Esophagus muscularis mucosa (tissue), 4 donors: ENCODE data around the gene UBE2J2. TPM values are rescaled to one million over a fixed set of nuclear protein-coding genes. Genes with fewer than 3 reads are reported as not detected.

ENCODE experiments used
- DNase-seq: peaks from one replicate; pipeline ENCODE4 v3.0.0-alpha.2; 2017; ENCODE audit errors: extremely low spot score
- H3K27ac ChIP-seq, 4 donors: fragments of 200-600 bp; sonication (generic); replicated peaks in 1 of 4; 1 replicate in 3 of 4; 2 replicates in 1 of 4; pipeline ENCODE4 v1.5.1; 2016 to 2019; ENCODE audit warnings: mild to moderate bottlenecking in 1 of 4
- H3K27me3 ChIP-seq, 4 donors: fragments of 200-600 bp; sonication (generic); one replicate each; pipeline versions ENCODE4 v1.5.1 to v1.6.0; 2016 to 2019
- H3K36me3 ChIP-seq, 4 donors: fragments of 200-600 bp; sonication (generic); one replicate each; pipeline ENCODE4 v1.5.1; 2016 to 2019
- H3K4me1 ChIP-seq, 4 donors: fragments of 200-600 bp; sonication (generic); one replicate each; pipeline ENCODE4 v1.5.1; 2016 to 2019
- H3K4me3 ChIP-seq, 4 donors: fragments of 200-600 bp; sonication (generic); 1 replicate in 2 of 4; 2 replicates in 2 of 4; pipeline ENCODE4 v1.5.1; 2016 to 2019; ENCODE audit warnings: mild to moderate bottlenecking in 4 of 4, moderate library complexity in 1 of 4
- H3K9me3 ChIP-seq, 4 donors: fragments of 200-600 bp; sonication (generic); 1 replicate in 3 of 4; 2 replicates in 1 of 4; pipeline ENCODE4 v1.5.1; 2016 to 2019
- CTCF ChIP-seq, 3 experiments: fragments of 200-600 bp in 2 of 3; fragments of 450-650 bp in 1 of 3; sonication (generic) in 2 of 3; IDR thresholded peaks; one replicate each; pipeline ENCODE4 v1.5.1; 2017 to 2019; ENCODE audit warnings: antibody characterized with exemption in 3 of 3, mild to moderate bottlenecking in 2 of 3, moderate library complexity in 1 of 3
- EP300 ChIP-seq: sonication (generic); formaldehyde crosslinking; IDR thresholded peaks from one replicate; pipeline ENCODE4 v1.6.1; 2017; ENCODE audit warnings: antibody characterized with exemption
- POLR2A ChIP-seq: fragments of 450-650 bp; IDR thresholded peaks from one replicate; pipeline ENCODE4 v1.6.1; 2017; ENCODE audit warnings: antibody characterized with exemption, moderate library complexity, mild to moderate bottlenecking, low read depth
- POLR2AphosphoS5 ChIP-seq, 2 donors: sonication (generic); formaldehyde crosslinking; IDR thresholded peaks; one replicate each; pipeline ENCODE4 v1.6.1; 2017; ENCODE audit warnings: antibody characterized with exemption in 2 of 2
- WGBS: methylation state at CpG from one replicate; pipeline ENCODE4 v1.1.5; 2018; 5-methylcytosine and 5-hydroxymethylcytosine counted together
- intact Hi-C: fragments of 100-400 bp; cut with DNase I; formaldehyde crosslinking; loops from one replicate; pipeline ENCODE4 v1.15.1; 2023
- total RNA-seq, 4 donors: library from RNA; depleted of rRNA; stranded (reverse); fragments of >200 nt; gene quantifications; one replicate each; pipeline versions ENCODE4 v1.1.0 to v1.2.1, GENCODE V29; 2016

UBE2J2 gene
- total RNA-seq, 4 donors from 2014 or later, result 34.9 to 61.4 (median 49.5) TPM

GRCh38 chr1:1234180-1234808 is 39.4 kb downstream of the UBE2J2 start:
- Histone ChIP-seq H3K27ac (no peak overlapping the region), H3K4me3 (no peak overlapping the region), H3K36me3 (peaks cover 0 to 19% (median 8%) of the 10 kb centered on the region in 4 donors), H3K4me1 (peaks cover 36 to 61% (median 43%) of the 10 kb centered on the region in 4 donors), H3K27me3 (peaks cover 0 to 25% (median 9%) of the 10 kb centered on the region in 4 donors), H3K9me3 (no peaks in the 10 kb centered on the region)
- intact Hi-C loops, result loop anchor here (5.0 kb wide), 2 partner anchors 38 to 112 kb away; partner anchors contain the start of gene UBE2J2
- no peak for TF ChIP-seq POLR2AphosphoS5 (IDR thresholded peaks at IDR 0.05)
- TF ChIP-seq EP300, result no peak
- no peak for TF ChIP-seq CTCF (IDR thresholded peaks at IDR 0.05)
- no peak for TF ChIP-seq POLR2A
- DNase-seq, result no peak
- 94% methylated on average over 22 of the region's 28 CpGs for WGBS

GRCh38 chr1:1233567-1233892 is 40.1 kb downstream of the UBE2J2 start:
- Histone ChIP-seq H3K27ac (no peak overlapping the region), H3K36me3 (peaks cover 0 to 27% (median 13%) of the 10 kb centered on the region in 4 donors), H3K4me1 (peaks cover 40 to 67% (median 50%) of the 10 kb centered on the region in 4 donors), H3K9me3 (no peaks in the 10 kb centered on the region), H3K4me3 (no peak overlapping the region), H3K27me3 (peaks cover 0 to 17% (median 5%) of the 10 kb centered on the region in 4 donors)
- 94% methylated on average over 15 of the region's 15 CpGs for WGBS
- intact Hi-C loops, result loop anchor here (5.0 kb wide), 2 partner anchors 39 to 111 kb away; partner anchors contain the start of gene UBE2J2
- DNase-seq, result no peak
- TF ChIP-seq POLR2AphosphoS5 (IDR thresholded peaks at IDR 0.05), result no peak
- no peak for TF ChIP-seq CTCF (IDR thresholded peaks at IDR 0.05)
- no peak for TF ChIP-seq POLR2A
- no peak for TF ChIP-seq EP300

DNA sequence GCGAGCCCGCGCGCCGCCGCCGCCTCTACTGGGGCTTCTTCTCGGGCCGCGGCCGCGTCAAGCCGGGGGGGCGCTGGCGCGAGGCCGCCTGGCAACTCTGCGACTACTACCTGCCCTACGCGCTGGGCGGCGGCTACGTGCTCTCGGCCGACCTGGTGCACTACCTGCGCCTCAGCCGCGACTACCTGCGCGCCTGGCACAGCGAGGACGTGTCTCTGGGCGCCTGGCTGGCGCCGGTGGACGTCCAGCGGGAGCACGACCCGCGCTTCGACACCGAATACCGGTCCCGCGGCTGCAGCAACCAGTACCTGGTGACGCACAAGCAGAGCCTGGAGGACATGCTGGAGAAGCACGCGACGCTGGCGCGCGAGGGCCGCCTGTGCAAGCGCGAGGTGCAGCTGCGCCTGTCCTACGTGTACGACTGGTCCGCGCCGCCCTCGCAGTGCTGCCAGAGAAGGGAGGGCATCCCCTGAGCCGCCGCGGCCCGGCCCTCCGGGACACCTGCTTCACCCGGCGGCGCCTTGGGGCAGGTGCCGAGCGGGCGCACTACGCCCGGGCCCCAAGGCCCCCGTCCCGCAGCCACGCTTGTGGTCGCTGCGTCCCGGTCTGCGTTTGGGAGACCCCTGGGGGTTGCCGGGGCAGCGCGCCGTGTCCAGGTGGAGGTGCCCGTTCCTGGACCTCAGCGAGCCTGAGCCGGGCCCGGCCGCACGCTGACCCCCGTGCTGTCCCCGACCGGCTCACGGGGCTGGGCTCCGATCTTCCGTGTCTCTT is 40.7 kb downstream of the UBE2J2 start:
- intact Hi-C loops, result loop anchor here (5.0 kb wide), 2 partner anchors 39 to 111 kb away; partner anchors contain the start of gene UBE2J2
- Histone ChIP-seq H3K27ac (peak overlapping the region in 1 of 4 donors; percentile 55), H3K36me3 (peaks cover 3 to 32% (median 19%) of the 10 kb centered on the region in 4 donors), H3K4me3 (peak overlapping the region; percentile 45 to 94 (median 85)), H3K4me1 (peaks cover 40 to 69% (median 53%) of the 10 kb centered on the region in 4 donors), H3K27me3 (peaks cover 0 to 11% (median under 1%) of the 10 kb centered on the region in 4 donors), H3K9me3 (no peaks in the 10 kb centered on the region)
- DNase-seq, result no peak
- WGBS, result 76% methylated on average over 55 of the region's 98 CpGs
- TF ChIP-seq POLR2A (no peak), POLR2AphosphoS5 (IDR thresholded peaks at IDR 0.05) (no peak), CTCF (IDR thresholded peaks at IDR 0.05) (no peak), EP300 (no peak)

- WGBS, result no CpG with 5 or more reads among the region's 100 CpGs
- peak within 1 kb of the TSS; percentile 81 to 98 (median 92) for H3K4me3 ChIP-seq
These were observed 41.4 kb downstream of the UBE2J2 start, which contains the start of gene B3GALT6 for GRCh38 chr1:1232208-1232795. Gene B3GALT6 (plus strand): TSS chr1:1232237. CDS start chr1:1232279, 42 bp downstream.

More at GRCh38 chr1:1232208-1232795, 41.4 kb downstream of the UBE2J2 start, which contains the start of gene B3GALT6:
- intact Hi-C loops, result loop anchor here (5.0 kb wide), 2 partner anchors 40 to 110 kb away; partner anchors contain the start of gene UBE2J2
- H3K9me3 ChIP-seq, result no peaks in the 10 kb centered on the region
- DNase-seq, result no peak
- H3K36me3 ChIP-seq, result peaks cover 9 to 39% (median 26%) of the 10 kb centered on the region in 4 donors
- TF ChIP-seq POLR2AphosphoS5 (IDR thresholded peaks at IDR 0.05) (no peak), POLR2A (no peak), CTCF (IDR thresholded peaks at IDR 0.05) (no peak), EP300 (no peak)
- peaks cover 0 to 5% (median 0%) of the 10 kb centered on the region in 4 donors for H3K27me3 ChIP-seq
- H3K27ac ChIP-seq, result peak within 1 kb of the TSS; percentile 89 to 97 (median 94)
- H3K4me1 ChIP-seq, result peaks cover 36 to 69% (median 50%) of the 10 kb centered on the region in 4 donors
